Lower lobe of right lung (tissue), 2 donors: Measurements from ENCODE around the gene ESRRG. TPM values are rescaled to one million over a fixed set of nuclear protein-coding genes. Genes with fewer than 3 reads are reported as not detected.

Experiments
- ATAC-seq, 2 donors: fragments of 200-7000 bp; cut with Tn5 transposase; one replicate each; pipeline ENCODE4 v1.9.1; 2020 to 2022; ENCODE audit warnings: mild to moderate bottlenecking in 2 of 2, moderate library complexity in 2 of 2
- DNase-seq: peaks from one replicate; pipeline ENCODE4 v3.0.0-alpha.2; 2020
- H3K27ac ChIP-seq: fragments of 200-600 bp; one replicate; pipeline ENCODE4 v1.8.0; 2022
- H3K27me3 ChIP-seq: fragments of 200-600 bp; one replicate; pipeline ENCODE4 v1.8.0; 2022; ENCODE audit warnings: low read depth
- H3K36me3 ChIP-seq: fragments of 200-600 bp; one replicate; pipeline ENCODE4 v1.8.0; 2022; ENCODE audit warnings: mild to moderate bottlenecking
- H3K4me1 ChIP-seq: fragments of 200-600 bp; one replicate; pipeline ENCODE4 v1.8.0; 2022
- H3K4me3 ChIP-seq: fragments of 200-600 bp; one replicate; pipeline ENCODE4 v1.8.0; 2022; ENCODE audit warnings: mild to moderate bottlenecking
- H3K9me3 ChIP-seq: fragments of 200-600 bp; one replicate; pipeline ENCODE4 v1.8.0; 2022
- intact Hi-C: fragments of 100-400 bp; cut with DNase I; formaldehyde crosslinking; loops from one replicate; pipeline ENCODE4 v1.11.0; 2022
- total RNA-seq: library from RNA; stranded (reverse); fragmentation: NEBNext Ultra II Directional; extraction: Animal tissue kit (Norgen Biotek cat#: 25700); gene quantifications from one replicate; pipeline ENCODE4 v1.2.1, GENCODE V29; 2021
- TF ChIP-seq, protein P1 (sequence below): fragments of 200-600 bp; IDR thresholded peaks from one replicate; pipeline ENCODE4 v1.8.0; 2022; ENCODE audit warnings: antibody characterized with exemption, mild to moderate bottlenecking
- donor health status: DM: no; HTN: yes; CAD: no; lungs with severe emphysema.

ESRRG gene
- total RNA-seq, 1 donor from 2014 or later, result 1.9 TPM

DNA sequence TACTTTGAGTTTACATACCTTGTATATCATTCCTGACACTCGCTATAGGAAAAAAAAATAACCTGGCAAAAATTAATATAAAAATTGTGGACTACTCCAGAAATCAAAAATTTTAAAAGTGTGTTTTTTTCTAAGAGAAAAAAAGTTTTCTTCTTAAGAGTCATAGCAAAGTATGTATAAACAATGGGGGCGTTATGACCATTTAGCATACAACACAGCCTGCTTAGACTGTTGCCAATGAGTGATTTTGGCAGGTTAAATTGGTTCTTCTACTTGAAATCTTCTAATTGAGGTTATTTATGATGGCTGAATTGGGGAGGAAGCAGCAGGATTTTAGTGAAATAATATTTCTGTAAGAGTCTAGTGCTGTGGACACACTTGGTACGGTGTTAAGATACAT is 169.5 kb downstream of the ESRRG start:
- Histone ChIP-seq H3K27ac (no peak overlapping the region), H3K4me3 (no peak overlapping the region), H3K9me3 (no peaks in the 10 kb centered on the region), H3K4me1 (no peaks in the 10 kb centered on the region), H3K27me3 (no peaks in the 10 kb centered on the region), H3K36me3 (no peaks in the 10 kb centered on the region)
- intact Hi-C loops, result no loop called here
- TF ChIP-seq, protein P1, sequence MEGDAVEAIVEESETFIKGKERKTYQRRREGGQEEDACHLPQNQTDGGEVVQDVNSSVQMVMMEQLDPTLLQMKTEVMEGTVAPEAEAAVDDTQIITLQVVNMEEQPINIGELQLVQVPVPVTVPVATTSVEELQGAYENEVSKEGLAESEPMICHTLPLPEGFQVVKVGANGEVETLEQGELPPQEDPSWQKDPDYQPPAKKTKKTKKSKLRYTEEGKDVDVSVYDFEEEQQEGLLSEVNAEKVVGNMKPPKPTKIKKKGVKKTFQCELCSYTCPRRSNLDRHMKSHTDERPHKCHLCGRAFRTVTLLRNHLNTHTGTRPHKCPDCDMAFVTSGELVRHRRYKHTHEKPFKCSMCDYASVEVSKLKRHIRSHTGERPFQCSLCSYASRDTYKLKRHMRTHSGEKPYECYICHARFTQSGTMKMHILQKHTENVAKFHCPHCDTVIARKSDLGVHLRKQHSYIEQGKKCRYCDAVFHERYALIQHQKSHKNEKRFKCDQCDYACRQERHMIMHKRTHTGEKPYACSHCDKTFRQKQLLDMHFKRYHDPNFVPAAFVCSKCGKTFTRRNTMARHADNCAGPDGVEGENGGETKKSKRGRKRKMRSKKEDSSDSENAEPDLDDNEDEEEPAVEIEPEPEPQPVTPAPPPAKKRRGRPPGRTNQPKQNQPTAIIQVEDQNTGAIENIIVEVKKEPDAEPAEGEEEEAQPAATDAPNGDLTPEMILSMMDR, result no peak
- no peak for DNase-seq
- ATAC-seq, result no peak

DNA sequence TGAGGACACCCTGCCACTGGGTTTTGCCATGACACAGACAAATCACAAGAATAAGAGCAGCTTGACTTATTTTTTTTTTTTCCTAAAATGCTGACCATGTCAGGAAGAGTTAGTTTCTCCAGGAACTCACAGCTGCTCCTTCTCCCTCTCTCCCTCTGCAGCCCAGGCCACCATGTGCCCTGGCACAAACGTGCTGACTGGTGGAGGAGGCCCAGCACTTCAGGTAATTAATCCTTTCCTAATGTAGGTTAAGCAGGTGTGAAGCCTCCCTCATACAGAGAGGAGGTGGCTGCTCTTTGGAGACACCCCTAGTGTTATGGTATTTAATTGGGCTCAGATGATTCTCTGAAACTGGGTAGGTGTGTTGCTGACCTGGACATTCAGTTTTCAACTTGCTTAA is 170.2 kb downstream of the ESRRG start:
- Histone ChIP-seq H3K4me1 (no peaks in the 10 kb centered on the region), H3K4me3 (no peak overlapping the region), H3K27ac (no peak overlapping the region), H3K36me3 (no peaks in the 10 kb centered on the region), H3K27me3 (no peaks in the 10 kb centered on the region), H3K9me3 (no peaks in the 10 kb centered on the region)
- TF ChIP-seq, protein P1, result no peak
- intact Hi-C loops, result no loop called here
- DNase-seq (no peak), ATAC-seq (no peak)

DNA sequence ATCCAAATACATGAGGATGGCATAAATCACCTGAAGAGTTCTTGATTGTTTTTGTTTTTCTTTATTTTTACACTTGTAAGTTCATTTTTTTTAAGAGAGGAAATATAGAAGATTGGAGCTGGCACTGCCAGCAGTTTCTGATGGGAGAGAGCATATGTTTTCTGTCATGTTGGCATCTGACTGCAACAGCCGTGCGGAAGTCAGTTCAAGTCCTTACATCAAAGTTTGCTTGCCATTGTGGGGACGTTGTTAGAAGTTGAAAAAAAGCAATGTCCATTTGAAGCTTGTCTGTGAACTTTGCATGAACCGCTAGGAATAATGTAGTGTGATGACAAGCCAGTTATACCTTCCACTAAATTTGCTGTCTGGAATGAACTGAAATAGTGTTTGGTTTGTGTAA is 173.4 kb downstream of the ESRRG start:
- no peak for DNase-seq

DNA sequence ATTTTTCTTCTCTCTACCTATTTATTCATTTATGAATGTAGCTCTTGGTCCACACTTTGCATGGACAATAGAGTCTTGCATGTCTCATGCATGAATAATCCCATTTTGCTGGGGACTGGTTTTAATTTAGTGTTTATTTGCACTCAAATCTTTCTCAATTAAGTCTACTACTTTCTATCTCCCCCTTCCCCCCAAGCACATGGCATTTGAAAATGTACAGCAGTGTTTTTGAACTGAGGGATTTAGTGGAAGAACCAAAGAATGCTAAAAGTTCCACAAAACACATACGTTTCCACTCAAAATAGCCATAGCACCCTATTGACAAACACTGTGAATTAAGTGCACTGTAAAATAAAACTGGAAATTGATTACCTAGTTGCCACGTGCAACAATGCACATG is 180.5 kb downstream of the ESRRG start:
- DNase-seq, result no peak
- H3K4me3 ChIP-seq, result no peak overlapping the region
- no peaks in the 10 kb centered on the region for H3K4me1 ChIP-seq
- intact Hi-C loops, result no loop called here
- no peak overlapping the region for H3K27ac ChIP-seq
- TF ChIP-seq, protein P1, result no peak
- no peaks in the 10 kb centered on the region for H3K9me3 ChIP-seq
- ATAC-seq, result no peak
- no peaks in the 10 kb centered on the region for H3K27me3 ChIP-seq
- H3K36me3 ChIP-seq, result no peaks in the 10 kb centered on the region

More for the DNA sequence above, 173.4 kb downstream of the ESRRG start:
- Histone ChIP-seq H3K27me3 (no peaks in the 10 kb centered on the region), H3K4me3 (no peak overlapping the region), H3K27ac (no peak overlapping the region), H3K9me3 (no peaks in the 10 kb centered on the region), H3K4me1 (no peaks in the 10 kb centered on the region), H3K36me3 (no peaks in the 10 kb centered on the region)
- intact Hi-C loops, result no loop called here
- no peak for ATAC-seq
- TF ChIP-seq, protein P1, result no peak

DNA sequence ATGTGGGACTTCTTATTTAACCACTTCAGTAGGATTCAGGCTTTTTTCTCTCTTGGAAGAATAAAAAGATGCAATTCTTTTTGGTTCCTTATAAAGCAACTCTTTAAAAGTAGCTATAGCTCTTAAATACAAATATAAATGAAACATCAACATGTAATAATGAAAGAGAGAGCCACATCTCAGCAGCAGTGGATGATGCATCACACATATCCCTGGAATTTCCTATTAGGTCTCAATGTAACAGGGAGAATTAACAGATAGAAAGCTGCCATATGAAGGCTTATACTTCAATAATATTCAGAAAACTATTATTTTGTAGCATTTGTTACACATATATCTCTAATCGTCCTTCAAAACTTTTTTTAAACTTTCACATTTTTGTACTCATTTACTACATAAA is 181.0 kb downstream of the ESRRG start:
- ATAC-seq (no peak), DNase-seq (no peak)
- Histone ChIP-seq H3K36me3 (no peaks in the 10 kb centered on the region), H3K27me3 (no peaks in the 10 kb centered on the region), H3K4me1 (no peaks in the 10 kb centered on the region), H3K27ac (no peak overlapping the region), H3K4me3 (no peak overlapping the region), H3K9me3 (no peaks in the 10 kb centered on the region)
- intact Hi-C loops, result no loop called here
- TF ChIP-seq, protein P1, result no peak

DNA sequence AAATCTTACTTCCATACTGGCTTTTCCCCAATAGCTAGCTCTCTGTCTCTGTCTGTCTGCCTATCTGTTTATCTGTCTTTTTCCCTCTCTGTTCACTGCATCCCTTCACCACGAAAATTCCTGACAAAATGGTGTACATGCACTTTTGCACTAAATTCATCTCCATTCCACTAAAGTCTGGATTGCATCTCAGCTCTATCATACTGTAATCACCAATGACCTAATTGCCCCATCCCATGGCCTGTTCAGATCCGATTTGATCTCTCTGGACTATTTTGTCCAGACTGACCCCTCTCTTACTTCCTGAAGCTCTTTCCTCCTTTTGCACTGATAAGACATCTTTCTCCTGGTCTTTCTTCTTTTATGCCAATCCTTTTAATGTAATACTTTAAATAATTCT is 187.5 kb downstream of the ESRRG start:
- no peaks in the 10 kb centered on the region for H3K4me1 ChIP-seq
- H3K4me3 ChIP-seq, result no peak overlapping the region
- H3K27me3 ChIP-seq, result no peaks in the 10 kb centered on the region
- intact Hi-C loops, result no loop called here
- no peak overlapping the region for H3K27ac ChIP-seq
- ATAC-seq (no peak), DNase-seq (no peak)
- H3K9me3 ChIP-seq, result no peaks in the 10 kb centered on the region
- no peaks in the 10 kb centered on the region for H3K36me3 ChIP-seq
- TF ChIP-seq, protein P1, result no peak
